ENCODE measurements around the gene FAM222A.

Gene FAM222A

DNA sequence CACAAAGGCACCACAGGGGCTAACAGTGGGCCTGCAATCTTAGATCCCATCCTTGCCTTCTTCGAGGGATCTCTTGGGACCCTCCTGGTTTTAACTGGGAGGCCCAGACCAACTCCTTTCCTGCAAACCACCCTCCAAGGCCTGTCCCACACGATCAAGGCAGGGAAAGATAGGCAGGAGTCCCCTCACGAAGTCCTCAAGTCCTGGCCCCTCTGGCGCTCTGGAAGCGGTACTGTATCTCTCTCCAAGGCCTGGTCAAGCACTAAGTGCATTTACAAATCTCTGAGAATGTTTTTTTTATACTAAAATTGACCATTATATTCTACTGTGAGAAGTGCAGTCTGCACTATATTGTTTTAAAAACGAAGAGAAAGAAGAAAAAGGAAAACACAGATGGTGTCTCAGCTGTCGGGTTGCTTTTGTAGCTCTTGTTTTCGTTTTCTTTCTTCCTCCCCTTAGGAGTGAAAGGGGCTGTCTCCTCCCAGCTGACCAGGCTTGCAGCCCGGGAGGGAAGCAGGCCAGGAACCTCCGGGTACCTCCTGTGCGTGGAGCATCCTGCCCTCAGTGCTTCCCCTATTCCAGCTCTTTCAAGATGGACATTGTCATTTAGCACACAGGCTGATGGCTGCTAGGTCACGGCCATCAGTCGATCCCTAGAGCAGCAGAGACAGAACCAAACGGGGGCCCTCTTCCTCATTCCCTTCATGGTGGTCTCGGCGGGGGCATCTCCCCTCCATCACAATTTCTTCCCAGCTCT is 56.7 kb downstream of the FAM222A start:
- DNase-seq (ENCODE audit: extremely low read depth, low read depth): no peak
- no peak for TF ChIP-seq CTCF (IDR thresholded peaks at IDR 0.05; ENCODE audit: low read depth, low read length)

- DNase-seq (ENCODE audit: extremely low read depth, low read depth): no peak
- no peak for TF ChIP-seq CTCF (IDR thresholded peaks at IDR 0.05; ENCODE audit: low read depth, low read length)
Observed at GRCh38 chr12:109770861-109771670, 57.4 kb downstream of the FAM222A start.

GRCh38 chr12:109771746-109772621 is 58.4 kb downstream of the FAM222A start:
- no peak for TF ChIP-seq CTCF (IDR thresholded peaks at IDR 0.05; ENCODE audit: low read depth, low read length)
- DNase-seq (ENCODE audit: extremely low read depth, low read depth): no peak

DNA sequence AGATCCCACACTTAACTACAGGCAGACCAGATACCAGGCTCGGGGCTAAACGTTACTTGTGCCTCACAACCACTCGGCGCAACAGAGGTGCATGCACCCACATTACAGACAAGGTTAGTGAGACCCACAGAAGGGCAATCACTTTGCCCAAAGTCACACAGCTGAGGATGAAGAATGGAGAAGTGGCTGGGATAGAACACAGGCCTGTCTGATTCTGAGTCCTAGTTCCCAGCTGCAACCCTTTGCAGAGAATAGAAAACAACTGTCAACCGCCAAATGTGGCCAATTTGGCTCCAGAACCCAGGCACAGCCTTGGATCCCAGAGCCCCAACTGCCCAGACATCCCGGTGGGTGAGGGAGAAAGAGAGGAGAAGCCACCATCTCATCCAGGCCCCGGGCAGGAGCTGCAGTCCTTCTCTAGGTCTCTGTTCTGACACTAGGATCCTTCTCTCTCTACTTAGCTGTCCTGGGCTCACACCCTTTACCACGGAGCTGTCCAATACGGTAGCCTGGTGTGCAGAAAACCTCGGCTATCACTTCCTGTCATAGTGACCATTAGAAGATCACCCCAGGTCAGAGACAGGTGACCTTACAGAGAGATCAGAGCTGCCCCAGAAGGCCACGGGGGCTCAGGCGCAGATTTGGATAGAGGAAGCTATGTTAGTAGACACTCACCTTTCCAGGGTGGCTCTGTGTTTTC is 59.1 kb downstream of the FAM222A start:
- TF ChIP-seq CTCF (IDR thresholded peaks at IDR 0.05; ENCODE audit: low read depth, low read length): no peak
- DNase-seq (ENCODE audit: extremely low read depth, low read depth): no peak

DNA sequence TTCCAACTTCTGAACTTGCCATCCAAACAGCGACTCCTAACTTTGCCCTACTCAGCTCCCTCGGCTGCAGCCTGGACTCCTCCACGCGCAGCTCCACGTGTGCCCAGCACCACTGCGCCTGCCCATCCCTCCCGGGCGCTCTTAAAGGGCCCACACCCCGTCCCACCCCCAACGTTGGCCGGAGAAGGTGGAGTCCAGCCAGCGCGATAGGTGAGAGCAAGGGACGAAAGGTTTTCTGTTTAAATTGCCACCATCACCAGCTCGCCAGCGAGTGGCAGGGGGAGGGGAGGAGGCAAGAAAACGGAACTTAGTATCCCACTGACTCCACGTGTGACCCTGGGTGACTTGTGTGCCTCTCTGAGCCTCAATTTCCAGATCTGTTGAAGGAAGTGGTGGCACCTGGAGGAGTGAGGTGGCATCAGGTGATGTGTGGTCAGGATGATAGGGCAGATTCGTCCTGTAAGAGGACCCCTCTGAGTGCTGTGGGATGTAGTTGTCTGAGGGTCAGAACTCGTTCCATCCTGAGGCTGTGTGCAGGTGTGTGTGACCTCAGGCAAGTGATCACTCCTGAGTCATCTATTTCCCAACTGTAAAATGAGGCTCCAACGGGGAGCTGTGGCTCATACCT is 59.9 kb downstream of the FAM222A start:
- no peak for TF ChIP-seq CTCF (IDR thresholded peaks at IDR 0.05; ENCODE audit: low read depth, low read length)
- DNase-seq (ENCODE audit: extremely low read depth, low read depth): no peak

- peak; percentile 23 for DNase-seq (ENCODE audit: extremely low read depth, low read depth)
- TF ChIP-seq CTCF (IDR thresholded peaks at IDR 0.05; ENCODE audit: low read depth, low read length): peak; percentile 92
Observed at GRCh38 chr12:109775172-109775881, 61.7 kb downstream of the FAM222A start.
